Smooth muscle cell (in vitro differentiated cells): ENCODE results near the gene SLC27A3. TPM values are rescaled to one million over a fixed set of nuclear protein-coding genes. Genes with fewer than 3 reads are reported as not detected.

Experiments used
- DNase-seq: peaks from one replicate; lab custom pipeline; 2025; ENCODE audit not compliant: unreplicated experiment; lab: John Stamatoyannopoulos, UW
- H2AFZ ChIP-seq: fragments of 200-600 bp; sonication (generic); 2 replicates; pipeline ENCODE4 v1.6.0; 2016; ENCODE audit warnings: antibody characterized with exemption, low read depth, mild to moderate bottlenecking
- H3F3A ChIP-seq: fragments of 200-600 bp; sonication (generic); 2 replicates; pipeline ENCODE4 v1.6.0; 2017; ENCODE audit warnings: antibody characterized with exemption, low read depth
- H3K27ac ChIP-seq: fragments of 200-600 bp; sonication (generic); 2 replicates; pipeline ENCODE4 v1.5.1; 2016; ENCODE audit warnings: low read depth, mild to moderate bottlenecking
- H3K27me3 ChIP-seq: fragments of 200-600 bp; sonication (generic); 2 replicates; pipeline ENCODE4 v1.6.1; 2016; ENCODE audit warnings: low read depth, mild to moderate bottlenecking
- H3K36me3 ChIP-seq: fragments of 200-600 bp; sonication (generic); 2 replicates; pipeline ENCODE4 v1.5.1; 2016; ENCODE audit warnings: low read depth
- H3K4me1 ChIP-seq: fragments of 200-600 bp; sonication (generic); 2 replicates; pipeline ENCODE4 v1.5.1; 2016; ENCODE audit warnings: low read depth
- H3K4me2 ChIP-seq: fragments of 200-600 bp; sonication (generic); 2 replicates; pipeline ENCODE4 v1.6.0; 2016; ENCODE audit warnings: mild to moderate bottlenecking
- H3K4me3 ChIP-seq: fragments of 200-600 bp; sonication (generic); 2 replicates; pipeline ENCODE4 v1.5.1; 2016; ENCODE audit warnings: mild to moderate bottlenecking
- H3K79me2 ChIP-seq: fragments of 200-600 bp; sonication (generic); 2 replicates; pipeline ENCODE4 v1.6.0; 2016; ENCODE audit warnings: low read depth, mild to moderate bottlenecking
- H3K9ac ChIP-seq: fragments of 200-600 bp; sonication (generic); 2 replicates; pipeline ENCODE4 v1.6.0; 2016; ENCODE audit warnings: low read depth
- H3K9me3 ChIP-seq: fragments of 200-600 bp; sonication (generic); replicated peaks from 2 replicates; pipeline ENCODE4 v1.5.1; 2016; ENCODE audit warnings: low read depth
- H4K20me1 ChIP-seq: fragments of 200-600 bp; sonication (generic); 2 replicates; pipeline ENCODE4 v1.6.0; 2016; ENCODE audit warnings: low read depth
- WGBS: methylation state at CpG from one replicate; pipeline ENCODE4 v1.1.7; 2016; ENCODE audit warnings: low lambda C conversion rate; 5-methylcytosine and 5-hydroxymethylcytosine counted together
- polyA plus RNA-seq: library from polyadenylated mRNA; unstranded; fragments of >200 nt; fragmentation: Nextera tagmentation; extraction: Ambion mirVana; gene quantifications from 2 replicates; pipeline ENCODE4 v1.2.1, GENCODE V29; 2016
- total RNA-seq: library from RNA; depleted of rRNA; stranded (reverse); fragments of >200 nt; gene quantifications from 2 replicates; pipeline ENCODE4 v1.2.3, GENCODE V29; 2014
- TF ChIP-seq, protein P1 (sequence below): fragments of 200-600 bp; sonication (generic); IDR thresholded peaks from 2 replicates; pipeline ENCODE4 v1.5.1; 2017; ENCODE audit warnings: borderline replicate concordance, mild to moderate bottlenecking, antibody characterized with exemption; ENCODE audit not compliant: insufficient read depth, poor library complexity, severe bottlenecking

The SLC27A3 gene
- total and polyA plus RNA-seq, 2 experiments from 2014 or later, result 21.3 to 41.0 TPM

DNA sequence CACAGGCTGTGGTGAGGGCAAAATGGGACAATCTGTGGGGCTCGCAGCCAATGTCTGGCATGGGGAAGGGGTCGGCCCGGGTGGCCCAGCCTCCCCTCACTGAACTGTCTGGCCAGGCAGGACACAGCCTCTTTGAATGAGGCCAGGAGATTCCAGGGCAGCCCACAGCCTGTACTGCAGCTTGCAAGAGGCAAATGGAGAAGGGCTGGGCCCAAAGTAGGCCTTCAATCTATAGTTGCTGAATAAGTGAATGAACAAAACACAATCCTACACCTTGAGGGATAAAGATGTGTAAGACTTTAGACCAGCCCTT, 23.2 kb downstream of the SLC27A3 start:
- H2AFZ ChIP-seq, result no peak overlapping the region
- peaks cover 14% of the 10 kb centered on the region for H3K4me1 ChIP-seq
- TF ChIP-seq, protein P1, sequence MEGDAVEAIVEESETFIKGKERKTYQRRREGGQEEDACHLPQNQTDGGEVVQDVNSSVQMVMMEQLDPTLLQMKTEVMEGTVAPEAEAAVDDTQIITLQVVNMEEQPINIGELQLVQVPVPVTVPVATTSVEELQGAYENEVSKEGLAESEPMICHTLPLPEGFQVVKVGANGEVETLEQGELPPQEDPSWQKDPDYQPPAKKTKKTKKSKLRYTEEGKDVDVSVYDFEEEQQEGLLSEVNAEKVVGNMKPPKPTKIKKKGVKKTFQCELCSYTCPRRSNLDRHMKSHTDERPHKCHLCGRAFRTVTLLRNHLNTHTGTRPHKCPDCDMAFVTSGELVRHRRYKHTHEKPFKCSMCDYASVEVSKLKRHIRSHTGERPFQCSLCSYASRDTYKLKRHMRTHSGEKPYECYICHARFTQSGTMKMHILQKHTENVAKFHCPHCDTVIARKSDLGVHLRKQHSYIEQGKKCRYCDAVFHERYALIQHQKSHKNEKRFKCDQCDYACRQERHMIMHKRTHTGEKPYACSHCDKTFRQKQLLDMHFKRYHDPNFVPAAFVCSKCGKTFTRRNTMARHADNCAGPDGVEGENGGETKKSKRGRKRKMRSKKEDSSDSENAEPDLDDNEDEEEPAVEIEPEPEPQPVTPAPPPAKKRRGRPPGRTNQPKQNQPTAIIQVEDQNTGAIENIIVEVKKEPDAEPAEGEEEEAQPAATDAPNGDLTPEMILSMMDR, result no peak
- no peaks in the 10 kb centered on the region for H3F3A ChIP-seq
- H3K79me2 ChIP-seq, result no peaks in the 10 kb centered on the region
- no peak for DNase-seq
- no peak overlapping the region for H3K27ac ChIP-seq
- no peak overlapping the region for H3K4me2 ChIP-seq
- no peak overlapping the region for H3K4me3 ChIP-seq
- no peaks in the 10 kb centered on the region for H3K27me3 ChIP-seq
- H3K9ac ChIP-seq, result no peak overlapping the region
- no peaks in the 10 kb centered on the region for H4K20me1 ChIP-seq
- no peaks in the 10 kb centered on the region for H3K9me3 ChIP-seq
- no peaks in the 10 kb centered on the region for H3K36me3 ChIP-seq
- 94% methylated on average over 3 of the region's 3 CpGs for WGBS

DNA sequence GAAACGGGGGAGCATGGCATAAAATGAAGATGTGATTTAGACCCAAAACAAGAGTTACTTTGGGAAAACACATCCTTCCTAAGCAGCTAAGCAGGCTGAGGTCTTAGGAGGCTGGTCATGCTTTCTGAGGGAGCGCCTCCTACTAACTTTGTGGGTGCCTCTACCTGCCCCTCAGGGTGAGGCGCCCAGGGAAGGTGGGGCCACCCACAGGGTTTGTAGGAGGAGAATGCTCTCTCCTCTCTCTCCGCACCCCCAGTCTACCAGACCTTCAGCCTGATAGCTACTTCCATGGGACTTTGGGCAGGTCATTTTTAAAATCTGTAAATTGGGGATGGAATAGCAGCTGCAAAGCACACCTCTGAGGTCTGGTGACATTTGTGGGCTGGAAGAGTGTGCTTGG, 23.8 kb downstream of the SLC27A3 start:
- TF ChIP-seq, protein P1, result no peak
- Histone ChIP-seq H3K27me3 (no peaks in the 10 kb centered on the region), H3K9me3 (no peaks in the 10 kb centered on the region), H3K79me2 (no peaks in the 10 kb centered on the region), H3K4me2 (no peak overlapping the region), H3K36me3 (no peaks in the 10 kb centered on the region), H4K20me1 (no peaks in the 10 kb centered on the region), H3K4me3 (no peak overlapping the region), H2AFZ (no peak overlapping the region), H3F3A (no peaks in the 10 kb centered on the region), H3K27ac (no peak overlapping the region), H3K9ac (no peak overlapping the region), H3K4me1 (peaks cover 8% of the 10 kb centered on the region)
- DNase-seq, result no peak
- 98% methylated on average over 4 of the region's 4 CpGs for WGBS

DNA sequence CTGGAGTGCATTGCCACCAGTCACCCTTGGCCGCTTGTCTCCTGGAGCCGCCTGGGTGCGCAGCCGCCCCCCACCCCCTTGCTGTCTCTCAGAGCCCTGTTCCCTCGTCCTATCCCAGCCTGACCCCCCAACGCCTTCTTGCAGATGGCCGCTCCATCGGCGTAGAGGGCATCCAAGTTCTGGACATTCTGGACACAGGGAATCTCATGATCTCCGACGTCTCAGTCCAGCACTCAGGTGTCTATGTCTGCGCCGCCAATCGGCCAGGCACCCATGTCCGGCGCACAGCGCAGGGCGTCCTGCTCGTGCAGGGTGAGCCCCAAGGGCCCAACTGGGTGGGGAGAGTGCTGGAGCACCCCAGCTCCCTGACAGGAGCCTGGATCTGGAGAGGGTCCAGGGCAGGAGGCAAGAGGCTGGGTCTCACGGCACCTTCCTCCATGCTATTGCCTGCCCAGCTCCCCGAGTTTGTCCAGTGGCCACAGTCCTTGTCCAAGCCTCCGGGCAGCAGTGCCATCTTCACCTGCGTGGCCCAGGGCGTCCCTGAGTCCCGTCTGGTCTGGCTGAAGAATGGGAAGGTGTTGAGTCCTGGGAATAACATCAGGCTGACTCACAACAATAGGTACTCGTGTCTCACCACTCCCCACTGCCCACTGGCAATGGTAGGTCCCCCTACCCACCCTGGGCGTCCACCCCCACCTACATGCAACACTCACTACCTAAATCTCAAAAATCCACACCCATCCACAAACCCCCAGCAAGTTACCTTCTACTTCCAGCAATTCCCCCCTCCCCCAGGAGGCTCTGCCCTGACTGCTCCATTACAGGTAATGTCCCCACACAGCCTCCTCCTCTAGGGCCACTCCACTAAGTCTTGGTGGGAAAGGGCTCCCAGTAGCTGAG, 24.6 kb downstream of the SLC27A3 start:
- no peaks in the 10 kb centered on the region for H3K9me3 ChIP-seq
- no peaks in the 10 kb centered on the region for H3K79me2 ChIP-seq
- no peak overlapping the region for H3K4me2 ChIP-seq
- no peaks in the 10 kb centered on the region for H3K27me3 ChIP-seq
- H3K4me3 ChIP-seq, result no peak overlapping the region
- no peak overlapping the region for H3K9ac ChIP-seq
- no peak overlapping the region for H2AFZ ChIP-seq
- H3K27ac ChIP-seq, result no peak overlapping the region
- no peak for DNase-seq
- H3K36me3 ChIP-seq, result no peaks in the 10 kb centered on the region
- peaks cover under 1% of the 10 kb centered on the region for H3K4me1 ChIP-seq
- no peaks in the 10 kb centered on the region for H4K20me1 ChIP-seq
- H3F3A ChIP-seq, result no peaks in the 10 kb centered on the region
- TF ChIP-seq, protein P1, result no peak
- 94% methylated on average over 27 of the region's 27 CpGs for WGBS

DNA sequence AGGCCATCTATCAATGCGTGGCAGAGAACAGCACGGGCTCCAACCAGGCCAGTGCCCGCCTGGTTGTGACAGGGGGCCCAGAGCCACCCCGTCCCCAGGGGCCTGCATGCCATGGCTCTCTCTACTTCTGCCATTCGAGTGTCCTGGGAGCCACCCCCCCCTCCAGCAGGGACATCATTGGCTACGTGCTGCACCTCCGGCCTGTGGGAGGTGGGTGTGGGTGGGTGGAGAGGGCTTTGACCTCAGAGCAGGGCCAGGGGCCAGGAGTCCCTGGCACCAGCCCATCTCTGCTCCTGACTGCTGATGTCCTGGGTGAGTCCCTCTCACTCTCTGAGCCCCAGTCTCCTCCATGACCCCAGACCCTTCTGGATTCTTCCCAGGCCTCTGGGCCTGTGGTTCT, 25.3 kb downstream of the SLC27A3 start:
- H3K36me3 ChIP-seq, result no peaks in the 10 kb centered on the region
- H3K4me1 ChIP-seq, result no peaks in the 10 kb centered on the region
- TF ChIP-seq, protein P1, result no peak
- 84% methylated on average over 7 of the region's 7 CpGs for WGBS
- no peaks in the 10 kb centered on the region for H3K27me3 ChIP-seq
- no peaks in the 10 kb centered on the region for H3K9me3 ChIP-seq
- H3K9ac ChIP-seq, result no peak overlapping the region
- no peak for DNase-seq
- H3K4me3 ChIP-seq, result no peak overlapping the region
- H3K79me2 ChIP-seq, result no peaks in the 10 kb centered on the region
- no peaks in the 10 kb centered on the region for H3F3A ChIP-seq
- H3K27ac ChIP-seq, result no peak overlapping the region
- H2AFZ ChIP-seq, result no peak overlapping the region
- no peak overlapping the region for H3K4me2 ChIP-seq
- H4K20me1 ChIP-seq, result no peaks in the 10 kb centered on the region
